Measurements from ENCODE around the gene DNAI1.

DNA sequence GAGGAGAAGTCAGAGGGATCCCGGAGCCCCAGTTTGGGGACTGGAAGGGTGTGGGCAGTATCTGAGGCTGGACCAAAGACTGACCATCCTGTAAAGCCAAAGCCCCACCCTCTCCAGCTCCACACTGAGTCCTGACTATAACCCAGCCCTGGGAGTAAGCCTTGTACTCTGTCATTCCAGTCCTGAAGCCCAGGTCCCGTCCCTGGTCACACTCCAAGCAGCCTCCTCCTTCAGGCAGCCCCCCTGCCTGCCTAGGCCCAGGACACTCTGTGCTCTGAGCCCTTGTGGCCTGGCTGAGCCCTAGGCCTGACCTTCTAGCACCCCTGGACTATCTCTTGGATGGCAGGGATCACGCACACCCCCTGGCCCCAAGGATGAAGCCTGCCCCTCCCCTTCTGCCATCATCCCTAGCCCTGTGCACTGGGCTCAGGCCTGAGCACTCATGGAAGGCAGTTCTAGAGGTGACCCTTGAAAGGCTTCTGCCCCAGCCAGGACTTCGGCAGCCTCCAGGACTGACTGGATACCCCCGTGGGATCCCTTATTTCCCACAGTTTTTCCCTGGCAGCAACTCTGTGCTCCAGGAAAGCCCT, 92.2 kb downstream of the DNAI1 start:
- TF ChIP-seq, protein P1, sequence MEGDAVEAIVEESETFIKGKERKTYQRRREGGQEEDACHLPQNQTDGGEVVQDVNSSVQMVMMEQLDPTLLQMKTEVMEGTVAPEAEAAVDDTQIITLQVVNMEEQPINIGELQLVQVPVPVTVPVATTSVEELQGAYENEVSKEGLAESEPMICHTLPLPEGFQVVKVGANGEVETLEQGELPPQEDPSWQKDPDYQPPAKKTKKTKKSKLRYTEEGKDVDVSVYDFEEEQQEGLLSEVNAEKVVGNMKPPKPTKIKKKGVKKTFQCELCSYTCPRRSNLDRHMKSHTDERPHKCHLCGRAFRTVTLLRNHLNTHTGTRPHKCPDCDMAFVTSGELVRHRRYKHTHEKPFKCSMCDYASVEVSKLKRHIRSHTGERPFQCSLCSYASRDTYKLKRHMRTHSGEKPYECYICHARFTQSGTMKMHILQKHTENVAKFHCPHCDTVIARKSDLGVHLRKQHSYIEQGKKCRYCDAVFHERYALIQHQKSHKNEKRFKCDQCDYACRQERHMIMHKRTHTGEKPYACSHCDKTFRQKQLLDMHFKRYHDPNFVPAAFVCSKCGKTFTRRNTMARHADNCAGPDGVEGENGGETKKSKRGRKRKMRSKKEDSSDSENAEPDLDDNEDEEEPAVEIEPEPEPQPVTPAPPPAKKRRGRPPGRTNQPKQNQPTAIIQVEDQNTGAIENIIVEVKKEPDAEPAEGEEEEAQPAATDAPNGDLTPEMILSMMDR (IDR thresholded peaks at IDR 0.05): no peak
- no peak for TF ChIP-seq EZH2 (IDR thresholded peaks at IDR 0.05)
